GM12801 (cell line): ENCODE data around the gene NCAPH2.

Experiments
- CTCF ChIP-seq: IDR thresholded peaks from one replicate; pipeline ENCODE4 v1.5.1; 2011; ENCODE audit warnings: control low read depth; ENCODE audit not compliant: insufficient read length; ENCODE audit errors: extremely low read depth

The NCAPH2 gene

GRCh38 chr22:50550395-50550794 is 42.4 kb downstream of the NCAPH2 start:
- no peak for TF ChIP-seq CTCF

- no peak for TF ChIP-seq CTCF
Measured at GRCh38 chr22:50551160-50551752, 43.2 kb downstream of the NCAPH2 start.

GRCh38 chr22:50553310-50553709 is 45.3 kb downstream of the NCAPH2 start:
- no peak for TF ChIP-seq CTCF

GRCh38 chr22:50556703-50557102 is 48.7 kb downstream of the NCAPH2 start:
- TF ChIP-seq CTCF, result no peak

- TF ChIP-seq CTCF, result no peak
Measured at GRCh38 chr22:50560034-50560433, 52.0 kb downstream of the NCAPH2 start.

GRCh38 chr22:50561401-50562358 is 53.7 kb downstream of the NCAPH2 start:
- no peak for TF ChIP-seq CTCF

- TF ChIP-seq CTCF, result no peak
Measured at GRCh38 chr22:50562523-50563412, 54.7 kb downstream of the NCAPH2 start, which contains the start of gene SYCE3. Gene SYCE3 (minus strand): TSS chr22:50562919. CDS start chr22:50556405, 6,514 bp downstream.
